ENCODE measurements around the gene RPUSD4.

- TF ChIP-seq EP300 (IDR thresholded peaks at IDR 0.05) (no peak), CTCF (IDR thresholded peaks at IDR 0.05) (no peak), POLR2AphosphoS5 (IDR thresholded peaks at IDR 0.05) (peak; percentile 87)
Observed at GRCh38 chr11:126211236-126212088, at the start of gene RPUSD4, which contains the start of gene FAM118B.
